Measurements from ENCODE around the gene WNT3A.

The WNT3A gene

GRCh38 chr1:228000836-228001563 is 5.8 kb upstream of the WNT3A start:
- no peak for DNase-seq (ENCODE audit: extremely low read depth, insufficient read length)
- Histone ChIP-seq H3K27me3 (replicated peaks; ENCODE audit: control insufficient read depth, insufficient read depth, low read length) (no peaks in the 10 kb centered on the region; the same call in 1 of the 2 replicates), H3K4me3 (replicated peaks; ENCODE audit: low read depth, low read length) (no peak overlapping the region), H3K36me3 (ENCODE audit: control insufficient read depth, insufficient read depth, low read length) (no peaks in the 10 kb centered on the region)
- TF ChIP-seq, protein P1, sequence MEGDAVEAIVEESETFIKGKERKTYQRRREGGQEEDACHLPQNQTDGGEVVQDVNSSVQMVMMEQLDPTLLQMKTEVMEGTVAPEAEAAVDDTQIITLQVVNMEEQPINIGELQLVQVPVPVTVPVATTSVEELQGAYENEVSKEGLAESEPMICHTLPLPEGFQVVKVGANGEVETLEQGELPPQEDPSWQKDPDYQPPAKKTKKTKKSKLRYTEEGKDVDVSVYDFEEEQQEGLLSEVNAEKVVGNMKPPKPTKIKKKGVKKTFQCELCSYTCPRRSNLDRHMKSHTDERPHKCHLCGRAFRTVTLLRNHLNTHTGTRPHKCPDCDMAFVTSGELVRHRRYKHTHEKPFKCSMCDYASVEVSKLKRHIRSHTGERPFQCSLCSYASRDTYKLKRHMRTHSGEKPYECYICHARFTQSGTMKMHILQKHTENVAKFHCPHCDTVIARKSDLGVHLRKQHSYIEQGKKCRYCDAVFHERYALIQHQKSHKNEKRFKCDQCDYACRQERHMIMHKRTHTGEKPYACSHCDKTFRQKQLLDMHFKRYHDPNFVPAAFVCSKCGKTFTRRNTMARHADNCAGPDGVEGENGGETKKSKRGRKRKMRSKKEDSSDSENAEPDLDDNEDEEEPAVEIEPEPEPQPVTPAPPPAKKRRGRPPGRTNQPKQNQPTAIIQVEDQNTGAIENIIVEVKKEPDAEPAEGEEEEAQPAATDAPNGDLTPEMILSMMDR (IDR thresholded peaks at IDR 0.05; ENCODE audit: insufficient read depth, low read length, poor library complexity, severe bottlenecking) = no peak

GRCh38 chr1:228001738-228002535 is 4.9 kb upstream of the WNT3A start:
- Histone ChIP-seq H3K4me3 (replicated peaks; ENCODE audit: low read depth, low read length) (no peak overlapping the region), H3K27me3 (replicated peaks; ENCODE audit: control insufficient read depth, insufficient read depth, low read length) (no peaks in the 10 kb centered on the region; the same call in 1 of the 2 replicates), H3K36me3 (ENCODE audit: control insufficient read depth, insufficient read depth, low read length) (no peaks in the 10 kb centered on the region)
- no peak for DNase-seq (ENCODE audit: extremely low read depth, insufficient read length)
- TF ChIP-seq, protein P1 (IDR thresholded peaks at IDR 0.05; ENCODE audit: insufficient read depth, low read length, poor library complexity, severe bottlenecking) = no peak

DNA sequence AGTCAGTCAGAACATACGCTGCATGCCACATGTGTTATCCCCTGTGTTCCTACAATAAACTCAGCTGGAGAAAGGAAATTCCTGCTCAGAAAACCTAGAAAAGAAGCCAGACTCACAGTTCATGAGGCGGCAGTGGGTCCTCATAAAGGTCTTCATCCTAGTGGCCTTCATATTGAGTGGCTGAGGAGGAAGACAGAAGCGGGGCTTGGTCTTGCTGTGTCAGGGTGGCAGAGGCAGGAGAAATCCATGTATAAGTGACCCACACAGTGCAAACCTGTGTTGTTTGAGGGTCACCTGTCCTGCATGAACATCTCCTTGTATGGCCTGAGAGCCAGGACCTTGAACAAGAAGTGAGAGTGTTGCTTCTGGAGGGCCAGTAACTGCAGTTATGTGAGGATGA is 4.0 kb upstream of the WNT3A start:
- no peak for DNase-seq (ENCODE audit: extremely low read depth, insufficient read length)
- no peaks in the 10 kb centered on the region for H3K36me3 ChIP-seq (ENCODE audit: control insufficient read depth, insufficient read depth, low read length)
- H3K27me3 ChIP-seq (replicated peaks; ENCODE audit: control insufficient read depth, insufficient read depth, low read length) = peaks cover under 1% of the 10 kb centered on the region; the same call in 1 of the 2 replicates
- TF ChIP-seq, protein P1 (IDR thresholded peaks at IDR 0.05; ENCODE audit: insufficient read depth, low read length, poor library complexity, severe bottlenecking) = no peak
- H3K4me3 ChIP-seq (replicated peaks; ENCODE audit: low read depth, low read length) = no peak overlapping the region

DNA sequence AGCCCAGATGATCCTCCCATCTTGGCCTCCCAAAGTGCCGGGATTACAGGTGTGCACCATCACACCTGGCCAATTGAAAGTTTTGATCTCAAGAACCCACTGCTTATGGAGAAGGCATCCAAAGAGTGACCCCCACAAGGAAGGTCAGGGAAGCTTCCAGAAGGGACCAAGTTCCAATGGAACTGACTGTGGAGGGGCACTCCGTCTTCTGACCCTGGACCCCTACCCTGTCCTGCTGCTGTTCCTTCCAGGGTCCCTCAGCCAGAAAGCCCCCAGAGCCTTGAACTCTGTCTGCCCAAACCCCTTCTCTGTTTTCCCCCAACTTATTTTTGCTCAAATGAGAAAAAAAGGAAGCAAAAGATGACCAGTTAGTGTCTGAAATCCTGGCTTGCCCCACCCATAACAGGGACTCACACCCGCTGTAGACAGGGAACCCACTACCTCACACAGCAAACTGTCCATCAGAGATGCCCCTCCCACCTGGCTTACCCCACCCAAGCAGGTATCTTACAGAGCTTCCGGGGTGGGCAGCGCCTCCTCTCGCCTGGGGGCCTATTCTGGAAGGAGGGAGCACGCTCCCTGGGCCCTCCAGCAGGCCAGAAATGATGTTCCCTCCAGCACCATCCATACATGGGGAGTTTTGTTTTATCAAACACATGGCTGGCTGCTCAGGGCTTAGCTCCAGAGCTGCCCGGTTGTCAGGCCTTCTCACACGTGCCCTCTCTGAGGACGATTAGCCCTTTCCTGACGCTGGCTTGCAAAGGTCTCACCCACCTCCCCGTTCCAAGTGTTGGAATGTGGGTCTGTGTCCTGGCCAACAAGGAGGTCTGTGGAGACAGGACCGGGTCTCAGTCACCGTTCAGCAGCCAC is 3.1 kb upstream of the WNT3A start:
- DNase-seq (ENCODE audit: extremely low read depth, insufficient read length) = no peak
- TF ChIP-seq, protein P1 (IDR thresholded peaks at IDR 0.05; ENCODE audit: insufficient read depth, low read length, poor library complexity, severe bottlenecking) = no peak
- peaks cover 2% of the 10 kb centered on the region; the same call in 1 of the 2 replicates for H3K27me3 ChIP-seq (replicated peaks; ENCODE audit: control insufficient read depth, insufficient read depth, low read length)
- no peak overlapping the region for H3K4me3 ChIP-seq (replicated peaks; ENCODE audit: low read depth, low read length)
- H3K36me3 ChIP-seq (ENCODE audit: control insufficient read depth, insufficient read depth, low read length) = no peaks in the 10 kb centered on the region

DNA sequence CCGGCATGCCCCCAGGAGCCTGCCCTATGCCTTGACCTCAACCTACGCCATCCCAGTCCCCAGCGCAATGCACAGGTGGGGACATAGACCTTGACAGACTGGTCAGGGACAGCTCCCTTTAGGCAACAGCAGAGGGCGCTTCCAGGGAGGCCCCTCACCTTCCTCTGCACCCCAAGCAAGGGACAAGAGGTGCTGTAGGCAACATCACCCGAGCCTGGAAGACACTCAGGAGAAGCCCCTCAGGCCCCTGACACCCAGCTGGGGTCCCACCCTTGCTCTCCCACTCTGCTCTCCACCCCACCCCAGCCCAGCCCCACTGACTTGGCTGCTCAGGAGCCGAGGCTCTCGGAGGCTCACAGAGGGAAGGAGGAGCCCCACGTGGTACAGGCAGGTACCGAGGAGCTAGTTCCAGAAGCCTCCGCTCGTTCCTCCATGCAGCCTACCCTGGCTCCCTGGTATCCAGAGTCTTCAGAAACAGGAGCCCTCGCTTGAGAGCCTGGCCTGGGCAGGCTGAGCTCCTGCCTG is 2.4 kb upstream of the WNT3A start:
- TF ChIP-seq, protein P1 (IDR thresholded peaks at IDR 0.05; ENCODE audit: insufficient read depth, low read length, poor library complexity, severe bottlenecking) = peak; percentile 79
- no peaks in the 10 kb centered on the region for H3K36me3 ChIP-seq (ENCODE audit: control insufficient read depth, insufficient read depth, low read length)
- H3K4me3 ChIP-seq (replicated peaks; ENCODE audit: low read depth, low read length) = no peak overlapping the region
- DNase-seq (ENCODE audit: extremely low read depth, insufficient read length) = no peak
- peaks cover 2% of the 10 kb centered on the region; the same call in 1 of the 2 replicates for H3K27me3 ChIP-seq (replicated peaks; ENCODE audit: control insufficient read depth, insufficient read depth, low read length)

Data from GM06990 (cell line).